Stimulated activated CD4-positive, alpha-beta T cell treated with anti-CD3 and anti-CD28 coated beads, TNF-alpha, amount 100 ng/mL, for 1 hour (primary cell): Measurements from ENCODE around the gene LMX1A.

Experiments used
- DNase-seq, 3 donors: peaks; one replicate each; pipeline ENCODE4 v3.0.0-alpha.2; 2020; ENCODE audit warnings: low read depth in 3 of 3, low spot score in 1 of 3

LMX1A gene

DNA sequence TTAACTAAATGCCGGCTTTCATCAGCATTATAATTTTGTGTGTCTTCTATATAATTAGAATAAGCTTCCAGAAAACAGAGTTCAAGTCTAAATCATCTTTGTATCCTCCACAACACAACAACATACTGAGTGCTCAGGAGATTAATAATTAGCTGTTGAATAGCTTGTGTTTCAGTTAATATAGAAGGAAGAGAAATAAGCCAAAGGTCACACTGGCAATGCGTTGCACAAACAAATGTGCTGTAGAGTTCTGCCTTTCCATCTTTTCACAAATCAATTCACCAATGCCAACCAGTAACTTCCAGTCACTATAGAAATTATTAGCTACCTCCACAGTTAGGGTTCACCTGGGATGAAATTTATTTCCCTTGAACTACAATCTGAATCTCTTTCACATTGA lies 132.0 kb downstream of the LMX1A start:
- DNase-seq, result no peak

DNA sequence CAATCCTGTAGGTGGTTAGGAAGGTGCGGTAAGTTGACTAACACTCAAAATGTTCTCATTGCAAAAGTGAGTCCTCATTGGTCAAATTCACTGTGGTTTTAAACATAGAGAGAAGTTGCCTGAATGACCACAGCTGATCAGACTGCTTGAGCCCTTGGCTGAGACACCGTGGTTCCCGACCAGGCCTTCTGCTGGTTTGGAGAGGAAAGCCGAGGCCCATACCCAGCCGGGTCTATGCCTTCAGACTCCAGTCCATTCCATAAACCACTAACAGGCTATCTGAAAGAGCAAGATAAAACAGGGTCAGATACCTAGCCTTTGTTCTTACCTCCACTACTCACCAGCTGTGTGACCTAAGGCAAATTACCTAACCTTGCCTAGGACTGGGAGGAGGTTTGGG lies 133.9 kb downstream of the LMX1A start:
- DNase-seq, result no peak

DNA sequence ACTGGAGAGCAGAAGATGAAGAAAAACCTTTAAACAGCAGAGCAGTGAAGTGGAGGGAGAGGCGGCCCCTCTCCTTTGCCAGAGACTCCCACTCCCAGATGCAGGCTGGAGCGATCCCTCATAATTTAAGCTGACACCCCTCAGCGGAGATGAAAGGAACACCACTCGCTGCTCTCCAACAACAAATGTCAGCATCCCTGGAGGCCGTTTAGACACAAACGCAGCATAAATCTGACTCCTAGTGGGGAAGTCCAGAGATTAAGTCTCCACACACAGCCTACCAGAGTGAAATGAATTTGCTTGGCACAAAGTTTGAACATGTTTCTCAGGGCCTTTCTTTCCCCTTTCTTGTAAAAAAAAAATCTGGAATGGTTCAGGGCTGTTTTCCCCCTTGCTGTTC lies 137.8 kb downstream of the LMX1A start:
- no peak for DNase-seq

DNA sequence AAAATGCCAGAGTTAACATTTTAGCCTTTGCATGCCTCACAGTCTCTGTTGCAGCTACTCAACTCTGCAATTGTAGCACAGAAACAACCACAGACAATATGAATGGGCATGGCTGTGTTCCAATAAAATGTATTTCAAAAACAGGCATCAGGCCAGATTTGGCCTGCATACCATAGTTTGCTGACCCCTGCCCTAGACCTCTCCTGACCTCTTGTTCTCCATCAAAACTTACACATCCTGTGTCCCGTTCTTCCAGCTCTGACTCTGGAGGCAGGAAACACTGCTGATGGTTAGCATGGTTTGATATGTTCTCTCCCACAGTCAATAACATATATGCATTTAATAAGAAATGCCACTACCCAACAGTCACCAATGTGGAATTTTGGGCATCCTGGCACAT lies 138.6 kb downstream of the LMX1A start:
- no peak for DNase-seq

DNA sequence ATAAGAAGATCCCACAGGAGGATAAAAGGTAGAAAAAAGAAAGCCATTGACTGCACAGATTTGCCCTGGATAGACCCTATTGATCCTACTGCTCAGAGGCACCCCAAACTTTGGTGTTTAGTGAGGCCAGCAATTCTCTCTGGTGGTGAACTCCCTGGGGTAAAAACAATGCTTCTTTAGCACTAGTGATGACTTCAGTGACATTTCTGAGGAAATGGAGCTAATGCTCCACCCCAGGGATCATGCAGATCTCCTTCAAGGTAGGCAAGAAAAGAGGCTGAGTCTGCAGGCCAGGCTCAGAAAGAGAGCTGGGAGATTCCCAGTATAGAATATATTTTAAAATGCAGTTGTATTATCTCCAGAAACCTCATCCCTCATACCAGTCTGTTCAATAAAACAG lies 140.3 kb downstream of the LMX1A start:
- DNase-seq, result no peak

DNA sequence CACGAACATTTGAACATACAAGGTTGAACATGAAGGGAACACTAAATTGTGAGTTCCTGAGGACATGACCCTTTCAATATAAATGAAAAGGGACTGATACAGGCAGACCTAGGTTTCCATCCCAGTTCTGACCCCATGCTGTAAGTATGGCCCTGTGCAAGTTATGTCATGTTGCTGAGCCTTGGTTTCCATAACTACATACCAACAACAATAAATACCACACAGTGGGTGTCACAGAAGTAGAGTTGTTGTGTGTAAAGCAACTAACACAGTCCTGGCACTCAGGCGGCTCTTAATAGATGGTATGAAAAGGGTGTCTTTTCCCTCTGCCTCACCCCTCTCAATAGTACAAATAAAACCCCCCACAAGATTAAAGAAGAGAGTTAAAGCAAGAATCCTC lies 140.8 kb downstream of the LMX1A start:
- DNase-seq, result no peak

DNA sequence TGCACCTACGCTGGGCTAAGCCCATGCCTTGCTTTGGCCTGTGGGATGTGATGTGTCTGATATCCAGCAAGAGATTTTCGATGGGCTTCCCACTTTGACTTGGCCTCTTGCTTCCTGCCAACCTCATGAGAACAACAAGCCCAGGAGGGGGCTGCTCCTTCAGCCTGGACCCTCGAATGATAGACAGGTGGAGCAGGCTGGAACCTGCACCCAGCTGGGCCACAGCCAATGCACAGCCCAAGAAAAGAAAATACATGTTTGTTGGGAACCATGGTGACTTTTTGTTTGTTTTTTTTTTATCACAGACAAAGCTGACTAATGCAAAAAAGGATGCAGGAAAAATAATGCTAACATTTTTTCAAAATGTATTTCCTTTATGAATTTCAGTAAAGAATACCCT lies 144.3 kb downstream of the LMX1A start:
- DNase-seq, result no peak

DNA sequence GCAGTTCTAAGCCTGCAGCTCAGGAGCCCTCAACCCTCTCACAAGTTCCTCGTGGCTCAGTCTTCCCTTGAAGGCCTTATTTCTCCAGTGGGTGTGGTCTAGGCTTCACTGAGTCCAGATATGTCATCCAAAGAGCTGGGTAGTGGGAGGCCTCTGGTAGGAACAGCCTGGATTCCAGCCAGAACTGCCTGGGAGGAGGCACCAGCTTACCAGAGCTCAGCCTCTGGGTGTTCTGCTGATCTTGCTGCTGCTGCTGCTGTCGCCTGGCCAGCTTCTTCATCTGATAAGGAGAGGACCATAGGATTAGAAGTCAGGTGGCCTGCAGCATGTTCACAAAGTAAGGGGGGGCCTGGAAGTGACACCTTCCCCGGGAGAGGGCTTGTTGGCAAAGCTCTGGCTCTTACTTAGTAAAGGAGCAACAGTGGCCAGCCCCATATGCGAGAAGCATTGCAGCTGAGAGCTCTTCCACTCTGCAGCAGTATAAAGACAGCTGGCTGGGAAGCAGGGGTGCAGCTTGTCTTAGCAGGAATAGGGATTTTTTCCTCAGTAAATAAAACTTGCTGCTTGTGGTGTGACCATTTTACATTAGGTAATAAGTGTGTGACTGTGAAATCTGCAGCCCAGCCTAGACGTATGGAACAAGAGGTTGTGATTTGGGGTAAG lies 148.5 kb downstream of the LMX1A start:
- no peak for DNase-seq

DNA sequence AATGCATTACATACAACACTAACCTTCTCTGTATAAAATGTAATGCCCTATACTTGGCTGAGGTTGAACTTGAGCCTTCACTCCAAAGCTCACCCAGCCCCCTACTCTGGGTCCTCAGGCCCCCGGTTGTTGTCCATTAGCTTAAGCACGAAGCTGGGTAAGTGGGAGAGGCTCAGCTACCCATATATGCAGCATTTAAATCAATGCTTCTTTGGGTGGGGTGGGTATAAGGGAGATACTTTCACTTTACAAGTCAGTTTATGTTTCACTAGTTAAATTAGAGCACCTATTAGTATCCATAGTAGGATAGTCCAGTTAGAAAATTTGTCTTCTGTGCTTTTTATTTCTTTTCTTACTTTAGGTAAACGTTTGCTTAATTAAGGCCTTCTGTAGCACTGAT lies 151.4 kb downstream of the LMX1A start:
- no peak for DNase-seq

DNA sequence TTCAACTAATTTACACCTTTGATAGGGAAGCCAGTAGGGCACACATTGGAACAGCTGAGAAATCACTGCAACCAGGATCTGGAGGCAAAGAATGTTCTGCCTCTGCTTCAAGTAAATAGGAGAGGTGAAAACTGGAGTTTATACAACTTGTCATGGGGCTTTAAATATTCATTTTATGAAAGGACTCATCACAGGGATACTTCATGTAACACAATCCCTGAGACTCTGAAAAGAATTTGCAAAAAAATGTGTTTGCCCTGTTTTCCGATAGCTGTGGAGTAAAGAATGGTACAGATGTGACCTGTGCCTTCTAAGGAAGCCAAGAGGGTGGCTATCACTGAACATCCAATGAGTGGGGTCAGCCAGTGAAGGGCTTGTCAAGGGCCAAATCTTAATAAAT lies 152.0 kb downstream of the LMX1A start:
- DNase-seq, result no peak

DNA sequence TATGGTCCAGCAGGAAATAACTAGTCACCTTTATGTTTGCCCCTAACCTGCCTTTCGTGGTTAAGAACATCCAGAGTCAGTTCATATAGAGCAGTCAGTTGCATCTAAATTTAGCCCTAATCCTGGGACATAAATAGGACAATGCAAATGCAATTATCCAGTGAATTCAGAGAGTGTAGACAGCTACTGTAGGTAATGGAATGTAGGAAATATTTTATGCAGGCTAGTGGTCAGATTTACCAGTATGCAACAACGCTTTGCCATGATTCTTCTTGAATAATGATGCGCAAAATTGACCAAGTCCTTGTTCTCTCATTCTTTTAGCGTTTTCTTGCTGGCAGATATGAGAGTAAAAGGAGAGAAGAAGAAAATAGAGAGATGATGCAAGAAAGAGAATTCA lies 165.4 kb downstream of the LMX1A start:
- DNase-seq, result no peak

DNA sequence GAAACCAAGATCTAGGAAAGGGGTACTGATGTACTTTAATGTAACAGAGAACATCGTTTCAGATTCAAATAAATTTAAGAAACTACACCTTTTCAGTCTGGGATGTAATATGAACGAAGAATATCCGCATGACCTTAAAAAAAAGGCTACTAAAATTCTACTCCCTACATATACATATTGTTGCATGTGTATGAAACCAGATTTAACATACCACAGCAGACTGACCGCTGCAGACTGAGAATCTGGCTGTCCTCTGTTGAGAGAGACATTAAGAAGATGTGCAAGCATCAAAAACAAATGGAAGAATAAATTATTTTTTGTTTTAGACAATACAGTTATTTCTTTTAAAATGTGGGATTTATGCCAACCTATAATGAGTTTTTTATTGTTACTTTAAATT lies 166.6 kb downstream of the LMX1A start:
- no peak for DNase-seq

DNA sequence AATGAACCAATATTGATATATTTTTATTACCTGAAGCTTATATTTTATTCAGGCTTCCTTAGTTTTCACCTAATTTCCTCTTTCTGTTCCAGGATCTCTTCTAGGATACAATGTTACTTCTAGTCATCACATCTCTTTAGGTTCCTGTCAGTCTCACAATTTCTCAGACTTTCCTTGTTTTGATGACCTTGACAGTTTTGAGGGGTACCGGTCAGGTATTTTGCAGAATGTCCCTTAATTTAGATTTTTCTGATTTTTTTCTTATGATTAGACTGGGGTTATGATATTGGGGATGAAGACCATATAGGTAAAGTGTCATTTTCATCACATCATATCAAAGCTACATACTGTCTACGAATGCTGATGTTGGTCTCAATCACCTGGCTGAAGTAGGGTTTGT lies 167.5 kb downstream of the LMX1A start:
- DNase-seq, result no peak

DNA sequence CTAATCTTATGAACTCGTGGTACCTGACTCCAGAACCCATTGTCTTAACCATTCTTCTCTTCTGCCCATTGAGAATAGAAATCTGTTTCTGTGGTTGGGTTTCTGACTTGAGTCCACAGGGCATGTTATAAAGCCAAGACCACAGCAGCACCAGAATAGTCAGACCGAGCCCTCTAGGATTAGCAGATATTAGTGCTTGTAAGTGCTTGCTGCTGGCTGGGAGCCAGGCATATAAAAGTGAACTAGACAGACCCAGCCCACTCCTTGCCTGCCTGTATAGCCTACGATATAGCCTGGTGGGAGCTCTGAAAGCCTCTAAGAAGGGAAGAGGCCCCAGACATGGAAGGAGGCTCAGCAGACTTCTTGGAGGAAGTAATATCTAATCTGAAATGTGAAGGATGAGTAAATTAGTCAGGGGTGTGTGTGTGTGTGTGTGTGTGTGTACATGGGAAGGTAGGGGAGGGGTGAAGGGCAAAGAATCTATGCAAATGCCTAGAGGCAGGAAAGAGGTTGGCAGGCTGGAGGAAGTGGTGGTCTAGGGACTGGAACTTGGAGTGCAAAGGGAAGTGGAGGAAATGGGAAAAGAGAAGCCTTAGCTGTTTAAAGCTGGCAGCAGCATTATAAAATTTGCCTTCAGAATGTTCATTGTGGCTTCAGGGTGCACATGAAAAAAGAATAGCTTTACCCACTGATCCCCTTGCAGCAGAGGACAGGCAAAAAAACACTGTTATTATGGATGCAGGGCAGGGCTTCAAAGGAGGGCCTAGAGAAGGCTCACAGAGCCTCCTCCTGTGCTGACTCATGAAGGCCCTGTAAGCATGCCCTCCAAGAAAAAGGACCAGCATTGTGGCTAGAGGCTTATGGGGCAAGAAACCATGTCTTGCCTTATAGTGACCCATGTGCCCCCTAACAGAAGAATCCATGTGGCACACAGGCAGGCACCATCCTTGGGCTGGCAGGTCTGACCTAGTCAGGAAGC lies 169.2 kb downstream of the LMX1A start:
- no peak for DNase-seq

DNA sequence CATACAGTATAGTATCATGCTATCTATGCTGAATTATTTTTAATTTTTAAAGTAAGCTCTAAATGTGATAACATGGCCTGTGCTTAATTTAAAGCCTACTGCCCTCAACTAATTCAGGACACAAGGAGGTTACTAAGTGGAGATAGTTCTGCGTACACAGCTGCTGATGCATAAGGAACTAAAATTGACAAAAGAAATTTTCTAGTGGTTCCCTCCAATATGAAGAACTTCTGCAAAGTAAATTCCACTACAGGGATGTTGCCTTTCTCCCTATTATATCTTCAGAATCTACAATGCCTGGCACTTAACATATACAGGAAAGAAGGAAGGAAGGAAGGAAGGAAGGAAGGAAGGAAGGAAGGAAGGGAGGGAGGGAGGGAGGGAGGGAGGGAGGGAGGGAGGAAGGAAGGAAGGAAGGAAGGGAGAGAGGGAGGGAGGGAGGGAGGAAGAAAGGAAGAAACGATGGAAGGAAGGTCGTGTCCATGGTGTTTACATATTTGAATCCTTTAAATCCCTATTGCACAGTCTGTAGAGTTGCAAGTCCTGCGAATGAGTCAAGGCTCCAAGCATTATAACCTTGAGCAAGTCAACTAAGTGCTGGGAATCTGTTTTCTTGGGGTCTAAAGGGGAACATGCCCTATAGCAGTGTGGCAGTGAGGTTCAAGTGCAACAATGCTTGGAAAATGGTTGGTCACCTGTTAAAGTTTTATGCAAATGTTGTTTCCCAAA lies 171.2 kb downstream of the LMX1A start:
- no peak for DNase-seq

DNA sequence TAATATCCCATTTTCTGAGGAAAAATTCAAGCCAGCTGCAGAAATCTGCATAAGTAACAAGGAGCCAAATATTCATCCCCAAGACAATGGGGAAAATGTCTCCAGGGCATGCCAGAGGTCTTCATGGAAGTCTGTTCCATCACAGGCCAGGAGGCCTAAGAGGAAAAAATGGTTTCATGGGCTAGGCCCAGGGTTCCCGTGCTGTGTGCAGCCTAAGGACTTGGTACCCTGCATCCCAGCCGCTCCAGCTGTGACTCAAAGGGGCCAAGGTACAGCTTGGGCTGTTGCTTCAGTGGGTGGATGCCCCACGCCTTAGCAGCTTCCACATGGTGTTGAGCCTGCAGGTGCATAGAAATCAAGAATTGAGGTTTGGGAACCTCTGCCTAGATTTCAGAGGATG lies 173.5 kb downstream of the LMX1A start:
- DNase-seq, result no peak

DNA sequence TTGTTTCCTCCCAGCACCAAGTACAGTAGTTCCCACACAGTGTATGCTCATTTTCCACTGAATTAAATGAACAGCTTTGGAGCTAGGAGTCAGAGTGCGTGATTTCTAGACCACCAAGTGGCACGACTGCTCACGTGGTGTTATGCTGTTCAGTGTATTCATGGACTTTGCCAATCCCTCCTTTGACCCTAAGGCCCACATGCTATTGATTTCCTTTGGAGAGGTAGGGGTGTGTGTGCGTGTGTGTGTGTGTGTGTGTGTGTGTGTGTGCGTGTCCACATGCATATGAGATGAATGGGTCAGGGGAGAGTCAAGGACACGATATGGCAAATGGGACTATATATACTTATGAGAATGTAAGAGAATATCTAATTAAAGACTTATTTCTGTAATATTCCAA lies 177.2 kb downstream of the LMX1A start:
- DNase-seq, result no peak

DNA sequence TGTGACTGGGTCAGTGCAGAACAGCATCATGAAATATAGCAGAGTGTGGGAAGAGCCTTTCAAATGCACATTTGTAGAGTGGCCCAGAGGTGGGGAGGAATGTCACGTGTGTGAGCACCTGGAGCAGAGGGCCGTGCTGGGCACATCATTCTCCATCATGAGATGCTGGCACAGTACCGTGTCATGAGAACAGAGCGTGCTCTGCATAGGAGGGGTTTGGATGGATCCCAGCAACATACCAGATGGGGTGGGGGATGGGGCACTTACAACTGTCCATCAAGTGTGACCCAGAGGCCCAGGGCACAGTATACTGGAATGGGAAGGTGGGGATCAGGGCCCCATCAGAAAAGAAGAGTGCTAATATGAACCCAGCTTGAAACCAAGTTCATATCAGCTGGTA lies 182.0 kb downstream of the LMX1A start:
- no peak for DNase-seq

DNA sequence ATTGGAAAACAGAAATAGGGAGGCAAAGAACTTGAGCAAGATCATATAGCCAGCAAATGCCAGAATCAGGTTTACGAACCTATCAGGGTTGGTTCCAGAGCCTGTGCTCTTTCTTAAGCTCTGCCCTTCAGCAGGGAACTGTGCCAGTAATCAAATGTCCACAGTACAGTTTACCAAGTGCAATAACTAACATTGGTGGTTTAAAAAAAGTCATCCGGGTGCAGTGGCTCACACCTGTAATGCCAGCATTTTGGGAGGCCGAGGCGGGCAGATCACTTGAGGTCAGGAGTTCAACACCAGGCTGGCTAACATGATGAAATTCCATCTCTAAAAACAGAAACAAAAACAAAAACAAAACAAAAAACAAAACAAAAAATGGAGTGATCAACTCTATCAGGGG lies 182.7 kb downstream of the LMX1A start:
- no peak for DNase-seq

DNA sequence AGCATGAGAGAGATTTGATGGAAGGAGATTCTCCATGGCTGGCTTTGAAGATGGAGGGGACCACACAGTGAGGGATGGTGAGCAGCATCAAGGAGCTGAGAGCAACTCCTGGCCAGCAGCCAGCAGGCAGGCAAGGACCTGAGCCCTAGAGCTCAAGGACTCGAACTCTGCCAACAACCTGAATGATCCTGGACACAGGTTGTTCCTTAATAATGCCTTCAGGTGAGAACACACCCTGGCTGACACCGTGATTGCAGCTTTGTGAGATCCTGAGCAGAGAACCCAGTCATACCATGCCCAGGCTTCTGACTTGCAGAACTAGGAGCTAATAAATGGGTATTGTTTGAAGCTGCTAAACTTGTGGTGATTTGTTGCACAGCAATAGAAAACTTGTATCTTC lies 183.1 kb downstream of the LMX1A start:
- no peak for DNase-seq

DNA sequence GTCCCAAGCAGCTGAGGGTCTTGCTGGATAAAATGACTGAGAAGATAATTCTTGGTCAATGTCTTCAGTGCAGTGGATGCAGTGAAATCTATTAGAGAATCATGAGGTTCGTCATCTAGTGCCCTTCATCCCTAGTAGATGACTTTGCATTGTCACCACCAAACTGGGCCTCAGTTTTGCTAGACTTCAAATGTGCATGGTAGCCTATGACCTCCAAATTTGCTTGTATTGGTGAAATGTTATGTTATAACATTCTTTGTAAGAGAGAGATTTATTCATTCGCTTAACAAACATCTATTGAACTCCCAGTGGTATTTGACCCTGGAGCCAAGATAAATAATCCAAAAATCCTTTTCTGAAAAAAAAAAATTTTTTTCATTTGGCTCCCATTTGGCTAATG lies 183.8 kb downstream of the LMX1A start:
- DNase-seq, result no peak

DNA sequence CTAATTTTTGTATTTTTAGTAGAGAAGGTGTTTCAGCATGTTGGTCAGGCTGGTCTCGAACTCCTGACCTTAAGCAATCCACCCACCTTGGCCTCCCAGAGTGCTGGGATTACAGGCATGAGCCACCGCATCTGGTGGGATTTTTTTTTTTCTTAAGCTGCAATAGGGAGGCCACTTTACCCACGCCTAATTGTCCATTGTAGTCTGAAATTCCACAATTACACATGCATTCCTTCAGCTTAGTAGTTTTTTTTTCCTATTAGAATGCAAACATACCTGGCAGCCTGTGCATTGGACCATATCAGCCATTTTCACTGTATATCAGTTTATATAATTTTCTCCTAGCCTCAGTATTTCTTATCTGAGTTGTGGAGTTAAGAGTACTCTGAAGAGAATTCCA lies 186.8 kb downstream of the LMX1A start:
- DNase-seq, result no peak
